Activated CD8-positive, alpha-beta memory T cell treated with anti-CD3 and anti-CD28 coated beads, Interleukin-2, amount 50 U/mL, for 24 hours (primary cell): Measurements from ENCODE around the gene SIX2.

Experiments used
- DNase-seq: peaks from one replicate; pipeline ENCODE4 v3.0.0-alpha.2; 2020; ENCODE audit errors: extremely low read depth

Gene SIX2

GRCh38 chr2:45001869-45002385 is 7.3 kb downstream of the SIX2 start:
- no peak for DNase-seq

GRCh38 chr2:45000921-45001868 is 8.1 kb downstream of the SIX2 start:
- no peak for DNase-seq

GRCh38 chr2:45000341-45000901 is 8.8 kb downstream of the SIX2 start:
- DNase-seq, result no peak

- DNase-seq, result no peak
These were observed 9.7 kb downstream of the SIX2 start for GRCh38 chr2:44999540-44999939.

- DNase-seq, result no peak
These were observed 11.3 kb downstream of the SIX2 start for GRCh38 chr2:44997963-44998362.

- no peak for DNase-seq
These were observed 12.9 kb downstream of the SIX2 start for GRCh38 chr2:44996356-44996755.

GRCh38 chr2:44994377-44994776 is 14.9 kb downstream of the SIX2 start:
- no peak for DNase-seq

- no peak for DNase-seq
These were observed 20.1 kb downstream of the SIX2 start for GRCh38 chr2:44989176-44989575.

GRCh38 chr2:44983836-44984604 is 25.2 kb downstream of the SIX2 start:
- no peak for DNase-seq

GRCh38 chr2:44981714-44982108 is 27.5 kb downstream of the SIX2 start:
- peak; percentile 57 for DNase-seq

- no peak for DNase-seq
These were observed 28.2 kb downstream of the SIX2 start for GRCh38 chr2:44980751-44981713.

- no peak for DNase-seq
These were observed 29.7 kb downstream of the SIX2 start for GRCh38 chr2:44979581-44979980.

- DNase-seq, result no peak
These were observed 33.4 kb downstream of the SIX2 start for GRCh38 chr2:44975571-44976450.

- DNase-seq, result no peak
These were observed 35.1 kb downstream of the SIX2 start for GRCh38 chr2:44974064-44974715.

- no peak for DNase-seq
These were observed 36.3 kb downstream of the SIX2 start for GRCh38 chr2:44972771-44973535.

GRCh38 chr2:44970846-44971450 is 38.3 kb downstream of the SIX2 start:
- DNase-seq, result no peak

GRCh38 chr2:44969936-44970335 is 39.3 kb downstream of the SIX2 start:
- DNase-seq, result no peak

GRCh38 chr2:44967727-44968432 is 41.4 kb downstream of the SIX2 start:
- DNase-seq, result no peak
